Ovary (tissue), 9 donors: Measurements from ENCODE around the gene PTPN1. TPM values are rescaled to one million over a fixed set of nuclear protein-coding genes. Genes with fewer than 3 reads are reported as not detected.

Source experiments
- DNase-seq, 5 donors: peaks; one replicate each; pipeline ENCODE4 v3.0.0-alpha.2; 2019 to 2020
- H3K27ac ChIP-seq, 2 donors: fragments of 200-600 bp; one replicate each; pipeline versions ENCODE4 v1.5.1 to v1.8.0; 2019 to 2022
- H3K27me3 ChIP-seq: fragments of 200-600 bp; one replicate; pipeline ENCODE4 v1.8.0; 2022
- H3K36me3 ChIP-seq: fragments of 200-600 bp; sonication (generic); one replicate; pipeline ENCODE4 v1.5.1; 2019
- H3K4me1 ChIP-seq: one replicate; pipeline ENCODE4 v1.8.1; 2013; ENCODE audit warnings: mild to moderate bottlenecking, moderate library complexity; ENCODE audit not compliant: insufficient read depth
- H3K4me3 ChIP-seq: fragments of 200-600 bp; sonication (generic); one replicate; pipeline ENCODE4 v1.5.1; 2017
- H3K9me3 ChIP-seq, 2 donors: fragments of 200-600 bp in 1 of 2; sonication (generic) in 1 of 2; one replicate each; pipeline versions ENCODE4 v1.5.1 to v1.8.1; 2013 to 2019; ENCODE audit warnings: mild to moderate bottlenecking in 1 of 2, moderate library complexity in 1 of 2
- CTCF ChIP-seq, 3 donors: fragments of 450-650 bp in 2 of 3; fragments of 200-600 bp in 1 of 3; IDR thresholded peaks; one replicate each; pipeline versions ENCODE4 v1.5.1 to v1.8.0; 2016 to 2022; ENCODE audit warnings: antibody characterized with exemption in 3 of 3, mild to moderate bottlenecking in 1 of 3
- EP300 ChIP-seq: sonication (generic); formaldehyde crosslinking; IDR thresholded peaks from one replicate; pipeline ENCODE4 v1.6.1; 2017; ENCODE audit warnings: antibody characterized with exemption
- POLR2A ChIP-seq: fragments of 450-650 bp; IDR thresholded peaks from one replicate; pipeline ENCODE4 v1.6.1; 2017; ENCODE audit warnings: antibody characterized with exemption, mild to moderate bottlenecking, moderate library complexity
- WGBS, 3 donors: extraction: QIAGEN DNeasy Blood & Tissue Kit in 1 of 3; methylation state at CpG; one replicate each; pipeline versions ENCODE4 v1.1.5 to v1.1.7; 2013 to 2017; 5-methylcytosine and 5-hydroxymethylcytosine counted together
- intact Hi-C, 4 donors: fragments of 100-400 bp; cut with DNase I; formaldehyde crosslinking; loops; one replicate each; pipeline versions ENCODE4 v1.11.0 to v1.15.1; 2022 to 2023
- polyA plus RNA-seq, 2 donors: library from polyadenylated mRNA; stranded (reverse); fragments of 200-250 nt in 1 of 2; fragments of 350-450 nt in 1 of 2; fragmentation: Illumina TruSeq in 1 of 2; extraction: RNeasy Lipid Tissue Mini Kit (QIAGEN cat#74804) in 1 of 2; gene quantifications; one replicate each; pipeline ENCODE4 v1.2.3, GENCODE V29; 2013 to 2014
- total RNA-seq, 7 donors: library from RNA; depleted of rRNA in 2 of 7; stranded (reverse); fragments of >200 nt in 2 of 7; fragmentation: NEBNext Ultra II Directional in 3 of 7; extraction: Animal tissue kit (Norgen Biotek cat#: 25700) in 3 of 7; gene quantifications; one replicate each; pipeline versions ENCODE4 v1.1.0 to v1.2.4, GENCODE V29; 2016 to 2023
- donor health status: DM: no; HTN: no; CAD: no; lungs with moderate emphysema.
- donor health status: DM: no; HTN: no; CAD: no.
- donor health status: Bipolar disorder and iron deficiency.
- donor health status: DM: yes; HTN: yes; CAD: no.
- donor health status: DM: no; HTN: no; CAD: no.
- donor health status: DM: yes; HTN: yes; CAD: no.

Gene PTPN1
- total and polyA plus RNA-seq, 9 donors = 17.6 to 36.7 (median 26.6) TPM

- Histone ChIP-seq H3K4me1 (peaks cover 8% of the 10 kb centered on the region), H3K36me3 (no peaks in the 10 kb centered on the region), H3K4me3 (no peak overlapping the region), H3K9me3 (no peaks in the 10 kb centered on the region), H3K27ac (no peak overlapping the region), H3K27me3 (no peaks in the 10 kb centered on the region)
- DNase-seq = no peak
- 9 to 28% (median 27%) methylated on average over 5 of the region's 5 CpGs for WGBS, 3 donors
- intact Hi-C loops = no loop called here
- no peak for TF ChIP-seq POLR2A
- no peak for TF ChIP-seq CTCF (IDR thresholded peaks at IDR 0.05)
- TF ChIP-seq EP300 = no peak
Observed at GRCh38 chr20:50555662-50556061, 45.5 kb downstream of the PTPN1 start.

GRCh38 chr20:50557549-50558134 is 47.5 kb downstream of the PTPN1 start:
- Histone ChIP-seq H3K36me3 (no peaks in the 10 kb centered on the region), H3K27me3 (no peaks in the 10 kb centered on the region), H3K4me1 (peaks cover 20% of the 10 kb centered on the region), H3K27ac (no peak overlapping the region), H3K9me3 (no peaks in the 10 kb centered on the region), H3K4me3 (no peak overlapping the region)
- 92 to 97% (median 95%) methylated on average over 11 of the region's 11 CpGs for WGBS, 3 donors
- DNase-seq = no peak
- intact Hi-C loops = no loop called here
- no peak for TF ChIP-seq CTCF (IDR thresholded peaks at IDR 0.05)
- no peak for TF ChIP-seq POLR2A
- no peak for TF ChIP-seq EP300

- Histone ChIP-seq H3K9me3 (no peaks in the 10 kb centered on the region), H3K4me3 (no peak overlapping the region), H3K4me1 (peaks cover 23% of the 10 kb centered on the region), H3K27ac (no peak overlapping the region), H3K36me3 (no peaks in the 10 kb centered on the region), H3K27me3 (no peaks in the 10 kb centered on the region)
- intact Hi-C loops = no loop called here
- no peak for DNase-seq
- WGBS, 3 donors = 70 to 88% (median 81%) methylated on average over 4 of the region's 4 CpGs
- TF ChIP-seq POLR2A (no peak), CTCF (IDR thresholded peaks at IDR 0.05) (no peak), EP300 (no peak)
Observed at GRCh38 chr20:50558483-50558925, 48.3 kb downstream of the PTPN1 start.

GRCh38 chr20:50559149-50559548 is 49.0 kb downstream of the PTPN1 start:
- Histone ChIP-seq H3K4me3 (no peak overlapping the region), H3K36me3 (no peaks in the 10 kb centered on the region), H3K27me3 (no peaks in the 10 kb centered on the region), H3K9me3 (no peaks in the 10 kb centered on the region), H3K4me1 (peaks cover 23% of the 10 kb centered on the region), H3K27ac (no peak overlapping the region)
- WGBS, 3 donors = 92 to 99% (median 96%) methylated on average over 6 of the region's 6 CpGs
- intact Hi-C loops = no loop called here
- TF ChIP-seq CTCF (IDR thresholded peaks at IDR 0.05) (no peak), POLR2A (no peak), EP300 (no peak)
- DNase-seq = no peak
